IMR-90 (cell line): ENCODE data around the gene SLC6A3. TPM values are rescaled to one million over a fixed set of nuclear protein-coding genes. Genes with fewer than 3 reads are reported as not detected.

ENCODE experiments used
- ATAC-seq: fragments of 200-7000 bp; cut with Tn5 transposase; 2 replicates; pipeline ENCODE4 v1.9.1; 2020; ENCODE audit warnings: low read depth, mild to moderate bottlenecking, moderate library complexity
- BruUV-seq: library from RNA; stranded (reverse); fragments of 400-500 nt; replicated peaks from 2 replicates; lab custom pipeline; 2021; lab: Mats Ljungman, UMichigan
- CTCF ChIA-PET: fragments of 300-600 bp; formaldehyde crosslinking; extraction: SDS; loops from one replicate; lab custom pipeline; 2021; ENCODE audit warnings: antibody characterized with exemption; lab: Yijun Ruan, JAX
- POLR2A ChIA-PET: fragments of 300-600 bp; sonication (Branson Sonifier 250); formaldehyde crosslinking; loops from one replicate; lab custom pipeline; 2022; ENCODE audit warnings: antibody characterized with exemption; ENCODE audit not compliant: unreplicated experiment; lab: Charles Lee
- DNase-seq: peaks from one replicate; pipeline ENCODE4 v3.0.0; 2013
- H2AFZ ChIP-seq: replicated peaks from 2 replicates; pipeline ENCODE3; 2013; ENCODE audit warnings: low read length, mild to moderate bottlenecking; ENCODE audit not compliant: poor library complexity
- H2AK5ac ChIP-seq: 2 replicates; pipeline ENCODE4 v1.6.1; 2013; ENCODE audit warnings: low read depth, low read length, inconsistent platforms
- H2AK9ac ChIP-seq: replicated peaks from 2 replicates; pipeline ENCODE3; 2013; ENCODE audit warnings: mild to moderate bottlenecking, low read depth, low read length, moderate library complexity; ENCODE audit not compliant: poor library complexity
- H2BK120ac ChIP-seq: 2 replicates; pipeline ENCODE4 v1.6.1; 2013; ENCODE audit warnings: low read depth, low read length, inconsistent platforms
- H2BK15ac ChIP-seq: 3 replicates; pipeline ENCODE4 v1.6.1; 2013; ENCODE audit warnings: low read depth, low read length, inconsistent platforms
- H2BK20ac ChIP-seq: 2 replicates; pipeline ENCODE4 v1.6.1; 2013; ENCODE audit warnings: low read depth, mild to moderate bottlenecking, inconsistent platforms, low read length, moderate library complexity
- H2BK5ac ChIP-seq: 2 replicates; pipeline ENCODE4 v1.6.1; 2013; ENCODE audit warnings: mild to moderate bottlenecking, low read depth, low read length, inconsistent platforms; ENCODE audit not compliant: poor library complexity, severe bottlenecking
- H3K14ac ChIP-seq: replicated peaks from 2 replicates; pipeline ENCODE4 v1.6.1; 2013; ENCODE audit warnings: low read depth, low read length, inconsistent platforms
- H3K18ac ChIP-seq: 2 replicates; pipeline ENCODE4 v1.6.1; 2013; ENCODE audit warnings: low read depth, low read length, control low read depth
- H3K23ac ChIP-seq: 2 replicates; pipeline ENCODE4 v1.6.1; 2013; ENCODE audit warnings: low read depth, low read length, inconsistent platforms
- H3K27ac ChIP-seq: 2 replicates; pipeline ENCODE4 v1.5.1; 2013; ENCODE audit warnings: mild to moderate bottlenecking, control low read depth, low read length; ENCODE audit not compliant: insufficient read depth
- H3K27me3 ChIP-seq: 2 replicates; pipeline ENCODE4 v1.6.1; 2013; ENCODE audit warnings: low read length; ENCODE audit not compliant: control insufficient read depth, insufficient read depth
- H3K36me3 ChIP-seq: 2 replicates; pipeline ENCODE4 v1.6.1; 2013; ENCODE audit warnings: low read length, mixed read lengths; ENCODE audit not compliant: control insufficient read depth, insufficient read depth
- H3K4ac ChIP-seq: 2 replicates; pipeline ENCODE4 v1.6.1; 2013; ENCODE audit warnings: low read depth, low read length, inconsistent platforms
- H3K4me1 ChIP-seq: 2 replicates; pipeline ENCODE4 v1.6.1; 2013; ENCODE audit warnings: low read length, mixed read lengths; ENCODE audit not compliant: control insufficient read depth, insufficient read depth
- H3K4me2 ChIP-seq: 2 replicates; pipeline ENCODE4 v1.6.1; 2013; ENCODE audit warnings: low read depth, mild to moderate bottlenecking, control low read depth, low read length, moderate library complexity
- H3K4me3 ChIP-seq: 2 replicates; pipeline ENCODE4 v1.5.1; 2013; ENCODE audit warnings: low read depth, mild to moderate bottlenecking, control low read depth, low read length, moderate library complexity; ENCODE audit not compliant: insufficient read depth
- H3K56ac ChIP-seq: 2 replicates; pipeline ENCODE4 v1.6.1; 2013; ENCODE audit warnings: low read length, inconsistent platforms; ENCODE audit not compliant: insufficient read depth; ENCODE audit errors: extremely low read depth
- H3K79me1 ChIP-seq, 2 experiments: 2 replicates each; pipeline ENCODE4 v1.6.1; 2013; ENCODE audit warnings: low read length in 2 of 2, inconsistent platforms in 1 of 2, low read depth in 1 of 2
- H3K9ac ChIP-seq: 2 replicates; pipeline ENCODE4 v1.6.1; 2013; ENCODE audit warnings: low read depth, low read length, control low read depth
- H3K9me1 ChIP-seq: 2 replicates; pipeline ENCODE4 v1.6.1; 2013; ENCODE audit warnings: low read length, inconsistent platforms; ENCODE audit not compliant: insufficient read depth
- H3K9me3 ChIP-seq: 2 replicates; pipeline ENCODE4 v1.6.1; 2013; ENCODE audit warnings: low read length; ENCODE audit not compliant: control insufficient read depth, insufficient read depth
- H4K20me1 ChIP-seq: 2 replicates; pipeline ENCODE4 v1.6.1; 2013; ENCODE audit warnings: low read length, inconsistent platforms; ENCODE audit not compliant: insufficient read depth
- H4K5ac ChIP-seq: 2 replicates; pipeline ENCODE4 v1.6.1; 2013; ENCODE audit warnings: mild to moderate bottlenecking, low read depth, low read length, control low read depth
- H4K8ac ChIP-seq, 2 experiments: 2 replicates each; pipeline ENCODE4 v1.6.1; 2013; ENCODE audit warnings: low read depth in 2 of 2, low read length in 2 of 2, control low read depth in 1 of 2, inconsistent platforms in 1 of 2
- H4K91ac ChIP-seq: 2 replicates; pipeline ENCODE4 v1.6.1; 2013; ENCODE audit warnings: low read depth, low read length, inconsistent platforms; ENCODE audit not compliant: insufficient read depth
- CTCF ChIP-seq: conservative IDR thresholded peaks from 2 replicates; pipeline ENCODE4 v1.5.1; 2012; ENCODE audit warnings: mild to moderate bottlenecking, low read depth, low read length, improper control_type of control experiment
- ELK1 ChIP-seq: fragments of 150-350 bp; IDR thresholded peaks from 2 replicates; pipeline ENCODE4 v1.6.1; 2016; ENCODE audit warnings: low read depth, mild to moderate bottlenecking, low read length, moderate library complexity, borderline replicate concordance
- FOS ChIP-seq: fragments of 150-350 bp; IDR thresholded peaks from 2 replicates; pipeline ENCODE4 v1.6.1; 2016; ENCODE audit warnings: low read depth, low read length
- MAFK ChIP-seq: IDR thresholded peaks from 2 replicates; pipeline ENCODE4 v1.6.1; 2012; ENCODE audit warnings: low read depth, low read length, improper control_type of control experiment
- MAZ ChIP-seq: IDR thresholded peaks from 2 replicates; pipeline ENCODE4 v1.6.1; 2012; ENCODE audit warnings: low read depth, mild to moderate bottlenecking, low read length, improper control_type of control experiment, moderate library complexity, borderline replicate concordance
- MXI1 ChIP-seq: IDR thresholded peaks from 2 replicates; pipeline ENCODE4 v1.6.1; 2012; ENCODE audit warnings: low read depth, mild to moderate bottlenecking, low read length, moderate library complexity, borderline replicate concordance
- RCOR1 ChIP-seq: IDR thresholded peaks from 2 replicates; pipeline ENCODE4 v1.6.1; 2012; ENCODE audit warnings: mild to moderate bottlenecking, low read length, improper control_type of control experiment; ENCODE audit not compliant: insufficient replicate concordance
- SMC3 ChIP-seq: fragments of 150-350 bp; IDR thresholded peaks from 2 replicates; pipeline ENCODE4 v1.6.1; 2016; ENCODE audit warnings: low read depth, mild to moderate bottlenecking, antibody characterized with exemption, low read length, moderate library complexity
- WGBS, 2 experiments: methylation state at CpG; one replicate each; pipeline versions ENCODE4 v1.1.5 to v1.1.7; 2013; ENCODE audit warnings: missing lambda C conversion rate in 2 of 2; ENCODE audit not compliant: insufficient read length in 1 of 2; ENCODE audit errors: extremely low coverage in 2 of 2; 5-methylcytosine and 5-hydroxymethylcytosine counted together
- dilution Hi-C: fragments of 300-500 bp; cut with HindIII; formaldehyde crosslinking; loops from one replicate; pipeline ENCODE4 v1.14.3; 2018; ENCODE audit warnings: low sequenced_read_pairs; ENCODE audit not compliant: unreplicated experiment
- in situ Hi-C: fragments of 300-500 bp; cut with MboI; formaldehyde crosslinking; loops from 3 replicates; pipeline ENCODE4 v1.14.3; 2019; ENCODE audit warnings: low sequenced_read_pairs, inconsistent platforms, mixed read lengths
- intact Hi-C: fragments of 100-400 bp; cut with micrococcal nuclease; formaldehyde crosslinking; loops from 2 replicates; pipeline ENCODE4 v1.10.0; 2022
- polyA plus RNA-seq, 3 experiments: library from polyadenylated mRNA; depleted of rRNA; stranded (reverse); fragments of >200 nt; gene quantifications; 2 replicates each; pipeline ENCODE4 v1.2.3, GENCODE V29; 2012; ENCODE audit warnings: low replicate concordance in 1 of 3
- total RNA-seq: library from RNA; depleted of rRNA; stranded (reverse); fragments of >200 nt; gene quantifications from 2 replicates; pipeline ENCODE4 v1.2.3, GENCODE V29; 2012

SLC6A3 gene
- total and polyA plus RNA-seq, 2 of the 4 experiments (the other 2 are of a cell fraction), result not detected

GRCh38 chr5:1359031-1359645, 86.1 kb downstream of the SLC6A3 start:
- 72% methylated on average over 11 of the region's 31 CpGs; no CpG with 5 or more reads in 1 of the 2 experiments for WGBS, 2 experiments
- POLR2A ChIA-PET, result no interaction called here

More at GRCh38 chr5:1359031-1359645, 86.1 kb downstream of the SLC6A3 start:
- H4K5ac ChIP-seq, result no peak overlapping the region
- H2BK120ac ChIP-seq, result no peak overlapping the region
- H4K91ac ChIP-seq, result no peak overlapping the region
- no peak overlapping the region for H3K9ac ChIP-seq
- H3K79me1 ChIP-seq, result no peaks in the 10 kb centered on the region
- TF ChIP-seq SMC3, result no peak
- TF ChIP-seq CTCF, result no peak
- no peak for TF ChIP-seq RCOR1
- TF ChIP-seq MAZ, result no peak
- no peak for TF ChIP-seq MAFK
- no peak for TF ChIP-seq MXI1
- no peak for TF ChIP-seq FOS
- TF ChIP-seq ELK1, result no peak
- H4K8ac ChIP-seq, result no peak overlapping the region
- ATAC-seq (no peak), DNase-seq (no peak)
- in situ Hi-C loops, result loop anchor here (25.0 kb wide), 1 partner anchor 278 kb away; no protein-coding TSS in a partner anchor
- CTCF ChIA-PET, result no interaction called here
- H4K20me1 ChIP-seq, result no peaks in the 10 kb centered on the region
- H3K9me3 ChIP-seq, result no peaks in the 10 kb centered on the region
- dilution Hi-C loops, result no loop called here
- no peak overlapping the region for H3K18ac ChIP-seq
- no peak overlapping the region for H2AFZ ChIP-seq
- no peak overlapping the region for H3K23ac ChIP-seq
- no peak overlapping the region for H2BK5ac ChIP-seq
- H3K9me1 ChIP-seq, result no peaks in the 10 kb centered on the region
- H2BK20ac ChIP-seq, result no peak overlapping the region
- no peak overlapping the region for H3K14ac ChIP-seq
- no peak overlapping the region for H2AK9ac ChIP-seq
- no peak overlapping the region for H2BK15ac ChIP-seq
- no peak overlapping the region for H3K27ac ChIP-seq
- H3K4me1 ChIP-seq, result no peaks in the 10 kb centered on the region
- H3K4me3 ChIP-seq, result no peak overlapping the region
- H3K36me3 ChIP-seq, result no peaks in the 10 kb centered on the region
- no peak overlapping the region for H2AK5ac ChIP-seq
- peaks cover 51% of the 10 kb centered on the region for H3K27me3 ChIP-seq
- no peak overlapping the region for H3K4me2 ChIP-seq
- BruUV-seq, result no TSS peak
- no peak overlapping the region for H3K4ac ChIP-seq
- no peak overlapping the region for H3K56ac ChIP-seq
- intact Hi-C loops, result no loop called here
